Liver (tissue), 3 donors: ENCODE data around the gene STRA6.

Source experiments
- CTCF ChIP-seq: fragments of 150-350 bp; IDR thresholded peaks from 2 replicates; pipeline ENCODE4 v1.5.1; 2017; ENCODE audit warnings: improper control_type of control experiment, low read depth, low read length; ENCODE audit not compliant: missing input control
- GABPA ChIP-seq, 2 donors: IDR thresholded peaks in 1 of 2; conservative IDR thresholded peaks in 1 of 2; 2 replicates each; pipeline ENCODE4 v1.6.1; 2016; ENCODE audit warnings: antibody characterized with exemption in 2 of 2, mild to moderate bottlenecking in 1 of 2, moderate library complexity in 1 of 2
- HNF4A ChIP-seq, 2 donors: conservative IDR thresholded peaks; 2 replicates each; pipeline ENCODE4 v1.6.1; 2016; ENCODE audit warnings: antibody characterized with exemption in 2 of 2, mild to moderate bottlenecking in 2 of 2
- JUND ChIP-seq, 2 donors: IDR thresholded peaks; 2 replicates each; pipeline ENCODE4 v1.6.1; 2016; ENCODE audit warnings: antibody characterized with exemption in 2 of 2
- NR2F2 ChIP-seq: IDR thresholded peaks from 2 replicates; pipeline ENCODE4 v1.6.1; 2016; ENCODE audit warnings: antibody characterized with exemption
- RAD21 ChIP-seq, 2 donors: IDR thresholded peaks; 2 replicates each; pipeline ENCODE4 v1.6.1; 2016; ENCODE audit warnings: antibody characterized with exemption in 2 of 2, mild to moderate bottlenecking in 2 of 2
- TAF1 ChIP-seq: conservative IDR thresholded peaks from 2 replicates; pipeline ENCODE4 v1.6.1; 2016; ENCODE audit warnings: antibody characterized with exemption, mild to moderate bottlenecking
- YY1 ChIP-seq: IDR thresholded peaks from 2 replicates; pipeline ENCODE4 v1.6.1; 2016; ENCODE audit warnings: antibody characterized with exemption, mild to moderate bottlenecking
- TF ChIP-seq, protein P1 (sequence below): IDR thresholded peaks from 2 replicates; pipeline ENCODE4 v1.6.1; 2016; ENCODE audit warnings: antibody characterized with exemption
- TF ChIP-seq, protein P2 (sequence below): IDR thresholded peaks from 2 replicates; pipeline ENCODE4 v1.6.1; 2016; ENCODE audit warnings: antibody characterized with exemption
- donor health status: healthy.
- donor health status: healthy.

GRCh38 chr15:74170875-74171578 lies 31.6 kb downstream of the STRA6 start:
- TF ChIP-seq CTCF: no peak
- TF ChIP-seq, protein P1, sequence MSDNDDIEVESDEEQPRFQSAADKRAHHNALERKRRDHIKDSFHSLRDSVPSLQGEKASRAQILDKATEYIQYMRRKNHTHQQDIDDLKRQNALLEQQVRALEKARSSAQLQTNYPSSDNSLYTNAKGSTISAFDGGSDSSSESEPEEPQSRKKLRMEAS: no peak
- TF ChIP-seq JUND (IDR thresholded peaks at IDR 0.05): no peak
- no peak for TF ChIP-seq YY1
- TF ChIP-seq RAD21 (IDR thresholded peaks at IDR 0.05): no peak
- no peak for TF ChIP-seq NR2F2
- no peak for TF ChIP-seq TAF1
- TF ChIP-seq, protein P2, sequence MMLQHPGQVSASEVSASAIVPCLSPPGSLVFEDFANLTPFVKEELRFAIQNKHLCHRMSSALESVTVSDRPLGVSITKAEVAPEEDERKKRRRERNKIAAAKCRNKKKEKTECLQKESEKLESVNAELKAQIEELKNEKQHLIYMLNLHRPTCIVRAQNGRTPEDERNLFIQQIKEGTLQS: no peak
- no peak for TF ChIP-seq GABPA (IDR thresholded peaks at IDR 0.05 in 1 of 2, conservative IDR thresholded peaks at IDR 0.05 in 1 of 2)
- no peak for TF ChIP-seq HNF4A (conservative IDR thresholded peaks at IDR 0.05)
